Measurements from ENCODE around the gene NFE2L2. TPM values are rescaled to one million over a fixed set of nuclear protein-coding genes. Genes with fewer than 3 reads are reported as not detected.

NFE2L2 gene
- polyA plus RNA-seq, 1 of the 3 experiments (the other 2 are of a cell fraction): 40.9 TPM

GRCh38 chr2:177275040-177275742 lies 10.7 kb upstream of the NFE2L2 start:
- no peak overlapping the region for H3K9ac ChIP-seq
- POLR2A ChIA-PET: no interaction called here
- no peaks in the 10 kb centered on the region for H3K79me2 ChIP-seq (ENCODE audit: insufficient read depth)
- no peak overlapping the region for H3K27ac ChIP-seq (ENCODE audit: low read depth in 2 of 2, low read length in 1 of 2)
- no peaks in the 10 kb centered on the region; a peak in 1 of 4 replicates for H3K4me1 ChIP-seq (ENCODE audit: control insufficient read depth in 1 of 2, insufficient read depth in 2 of 2, low read depth in 1 of 2, low read length in 1 of 2)
- H3F3A ChIP-seq (replicated peaks; ENCODE audit: insufficient read depth): peaks cover 4% of the 10 kb centered on the region
- no peak overlapping the region for H3K4me2 ChIP-seq
- H4K20me1 ChIP-seq (ENCODE audit: insufficient read depth): no peaks in the 10 kb centered on the region
- no peaks in the 10 kb centered on the region for H3K36me3 ChIP-seq (replicated peaks in 1 of 2; ENCODE audit: control insufficient read depth in 1 of 2, insufficient read depth in 2 of 2, low read length in 1 of 2)
- H2AFZ ChIP-seq (ENCODE audit: low read depth): no peak overlapping the region
- no peaks in the 10 kb centered on the region for H3K27me3 ChIP-seq (ENCODE audit: insufficient read depth)
- DNase-seq: no peak
- 70% methylated on average over 5 of the region's 5 CpGs for WGBS (ENCODE audit: low lambda C conversion rate)
- TF ChIP-seq REST (IDR thresholded peaks at IDR 0.05; ENCODE audit: low read depth, low read length): no peak
- TF ChIP-seq FOSL2 (IDR thresholded peaks at IDR 0.05; ENCODE audit: borderline replicate concordance, low read depth): no peak
- TF ChIP-seq ELF1 (IDR thresholded peaks at IDR 0.05): no peak
- H3K4me3 ChIP-seq (ENCODE audit: low read depth in 2 of 2, low read length in 1 of 2): no peak overlapping the region
- no peaks in the 10 kb centered on the region for H3K9me2 ChIP-seq
- CTCF ChIA-PET: no interaction called here
- H3K9me3 ChIP-seq: no peaks in the 10 kb centered on the region

- CTCF ChIA-PET: interaction anchor here (1.3 to 12.3 kb wide), 5 partner anchors 8 to 110 kb away, joined by 3 to 121 read pairs (median 8); no protein-coding TSS in a partner anchor
- no peak overlapping the region for H3K4me2 ChIP-seq
- no peaks in the 10 kb centered on the region; a peak in 1 of 4 replicates for H3K4me1 ChIP-seq (ENCODE audit: control insufficient read depth in 1 of 2, insufficient read depth in 2 of 2, low read depth in 1 of 2, low read length in 1 of 2)
- H3K9ac ChIP-seq: no peak overlapping the region
- no peaks in the 10 kb centered on the region for H3K27me3 ChIP-seq (ENCODE audit: insufficient read depth)
- no peaks in the 10 kb centered on the region for H3K79me2 ChIP-seq (ENCODE audit: insufficient read depth)
- H3K36me3 ChIP-seq (replicated peaks in 1 of 2; ENCODE audit: control insufficient read depth in 1 of 2, insufficient read depth in 2 of 2, low read length in 1 of 2): no peaks in the 10 kb centered on the region
- DNase-seq: no peak
- no peaks in the 10 kb centered on the region for H4K20me1 ChIP-seq (ENCODE audit: insufficient read depth)
- WGBS (ENCODE audit: low lambda C conversion rate): 79% methylated on average over 3 of the region's 3 CpGs
- POLR2A ChIA-PET: interaction anchor here (1.0 kb wide), 1 partner anchor 9 kb away, joined by 3 read pairs; the partner anchor contains the start of gene NFE2L2
- H2AFZ ChIP-seq (ENCODE audit: low read depth): no peak overlapping the region
- H3F3A ChIP-seq (replicated peaks; ENCODE audit: insufficient read depth): peaks cover 4% of the 10 kb centered on the region
- H3K4me3 ChIP-seq (ENCODE audit: low read depth in 2 of 2, low read length in 1 of 2): no peak overlapping the region
- no peak overlapping the region for H3K27ac ChIP-seq (ENCODE audit: low read depth in 2 of 2, low read length in 1 of 2)
- no peaks in the 10 kb centered on the region for H3K9me3 ChIP-seq
- TF ChIP-seq GABPA (IDR thresholded peaks at IDR 0.05; ENCODE audit: low read depth): no peak
- TF ChIP-seq YY1 (IDR thresholded peaks at IDR 0.05; ENCODE audit: low read depth): no peak
- TF ChIP-seq SMC3 (IDR thresholded peaks at IDR 0.05; ENCODE audit: low read depth, low read length): no peak
- TF ChIP-seq NFIC (IDR thresholded peaks at IDR 0.05; ENCODE audit: borderline replicate concordance): no peak
- TF ChIP-seq GATA2 (CRISPR knock-in tag; IDR thresholded peaks at IDR 0.05): no peak
- TF ChIP-seq SIN3A (IDR thresholded peaks at IDR 0.05; ENCODE audit: borderline replicate concordance, low read depth, low read length): no peak
- no peak for TF ChIP-seq EZH2phosphoT487 (IDR thresholded peaks at IDR 0.05; ENCODE audit: borderline replicate concordance, low read depth)
- no peak for TF ChIP-seq RAD21 (IDR thresholded peaks at IDR 0.05; ENCODE audit: low read length)
- TF ChIP-seq NRF1 (IDR thresholded peaks at IDR 0.05; ENCODE audit: low read depth, low read length): no peak
- no peak for TF ChIP-seq POLR2AphosphoS5 (IDR thresholded peaks at IDR 0.05; ENCODE audit: low read depth, low read length)
- no peak for TF ChIP-seq FOXM1 (IDR thresholded peaks at IDR 0.05; ENCODE audit: low read depth)
- no peaks in the 10 kb centered on the region for H3K9me2 ChIP-seq
These were observed 8.9 kb upstream of the NFE2L2 start for GRCh38 chr2:177273408-177273807.
